ENCODE data around the gene MS4A12. TPM values are rescaled to one million over a fixed set of nuclear protein-coding genes. Genes with fewer than 3 reads are reported as not detected.
"Not testable (repeated sequence)": the region's sequence is repeated elsewhere in the genome, so short reads cannot be mapped to it uniquely, and the experiment has no call there.

MS4A12 gene
- total RNA-seq, 1 donor from 2014 or later, result not detected

DNA sequence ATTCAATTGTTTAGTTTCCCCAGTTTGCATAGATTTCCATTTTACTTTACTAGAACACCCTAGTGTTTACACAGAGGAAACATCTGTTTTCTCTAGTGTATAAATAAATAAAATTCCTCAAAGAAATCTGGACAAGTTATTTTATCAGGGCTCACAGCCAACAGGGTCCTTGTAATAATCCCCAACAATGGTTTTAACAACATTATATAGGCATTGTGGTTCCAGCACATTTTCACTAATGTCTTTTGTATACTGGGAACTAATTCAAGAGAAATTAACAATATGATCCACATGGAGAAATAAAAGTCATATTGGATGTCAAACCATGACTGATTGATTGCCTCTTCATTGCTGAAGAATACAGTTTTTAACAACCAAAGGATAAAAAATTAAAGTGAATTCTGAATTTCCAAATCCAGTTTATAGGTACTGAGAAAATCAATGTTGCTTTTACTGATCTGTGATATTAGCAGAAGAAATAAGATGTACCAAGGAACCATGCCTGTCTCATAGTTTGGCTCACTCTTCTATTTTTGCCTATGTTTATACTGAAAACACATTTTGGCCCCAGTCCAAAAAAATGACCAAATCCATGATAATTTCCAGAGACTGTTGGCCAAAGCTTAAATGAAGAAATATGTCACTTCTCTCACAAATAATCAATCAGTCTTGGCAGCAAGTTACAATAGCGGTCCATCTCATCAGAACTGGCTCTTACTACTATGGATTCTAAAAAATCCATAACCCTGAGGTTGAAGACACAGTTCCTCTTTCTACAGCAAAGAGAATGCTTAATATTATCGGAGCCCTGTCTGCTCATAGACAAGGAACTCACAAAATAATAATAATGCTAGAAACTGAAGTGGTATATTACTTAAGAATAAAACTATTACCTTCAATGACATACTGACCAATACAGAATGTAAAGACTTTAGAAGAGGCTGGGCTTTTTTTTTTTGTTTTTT is 21.2 kb downstream of the MS4A12 start:
- no peak for ATAC-seq

DNA sequence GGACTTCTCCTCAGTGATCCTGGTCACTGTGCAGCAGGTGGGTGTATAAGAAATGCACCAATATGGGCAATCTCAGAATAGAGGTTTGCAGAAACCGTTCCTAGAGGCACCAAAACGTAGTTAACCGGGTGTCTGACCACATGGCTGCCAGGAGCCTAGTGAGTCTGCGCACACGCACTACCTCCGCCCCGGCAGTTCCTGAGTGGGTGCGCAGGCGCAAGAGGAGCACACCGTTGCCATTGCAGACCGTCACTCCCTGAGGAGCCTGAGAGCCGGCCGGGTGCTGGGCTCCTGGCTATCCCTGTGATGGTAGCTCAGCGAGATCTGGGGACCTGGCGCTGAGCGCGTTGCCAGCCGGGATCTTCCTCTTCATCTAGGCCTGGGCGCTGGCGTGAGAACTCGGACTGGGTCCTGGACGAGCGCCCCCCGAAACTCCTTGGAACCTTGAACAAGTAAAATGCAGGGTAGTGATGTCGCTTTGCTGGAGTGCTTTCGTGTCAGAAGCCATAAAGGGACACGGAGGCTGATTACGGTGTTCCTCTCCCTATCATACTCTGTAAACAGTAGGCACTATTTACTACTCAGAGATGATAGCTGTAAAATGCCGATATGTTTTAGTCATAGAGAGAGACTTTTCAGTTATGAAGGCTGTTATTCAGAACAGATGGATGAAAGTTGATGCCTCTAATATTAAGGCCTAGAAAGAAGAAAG is 22.7 kb downstream of the MS4A12 start, which contains the start of gene MS4A13:
Gene MS4A13, plus strand, starts transcription at position 249 of the 712 bp plus-strand sequence. CDS start 2,692 bp downstream, outside the sequence.
- ATAC-seq, result no peak

DNA sequence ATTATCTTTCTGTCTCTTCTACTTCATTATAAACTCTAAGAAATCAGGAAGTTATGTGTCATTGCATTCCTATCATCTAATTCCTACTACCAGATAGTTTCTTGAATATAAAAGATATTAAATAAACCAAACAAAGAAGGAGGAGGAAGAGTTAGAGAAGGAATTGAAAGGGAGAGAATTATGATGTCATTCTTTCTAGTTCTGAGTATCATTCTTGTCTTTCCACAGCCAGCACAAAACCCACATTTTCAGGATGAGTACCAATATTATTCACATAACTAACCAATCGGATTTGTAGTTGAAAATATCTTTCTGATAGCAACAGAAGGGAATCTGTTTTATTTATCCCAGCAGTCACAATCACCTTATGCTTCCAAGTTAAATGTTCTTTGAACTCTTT is 35.9 kb downstream of the MS4A12 start:
- no peak for ATAC-seq

DNA sequence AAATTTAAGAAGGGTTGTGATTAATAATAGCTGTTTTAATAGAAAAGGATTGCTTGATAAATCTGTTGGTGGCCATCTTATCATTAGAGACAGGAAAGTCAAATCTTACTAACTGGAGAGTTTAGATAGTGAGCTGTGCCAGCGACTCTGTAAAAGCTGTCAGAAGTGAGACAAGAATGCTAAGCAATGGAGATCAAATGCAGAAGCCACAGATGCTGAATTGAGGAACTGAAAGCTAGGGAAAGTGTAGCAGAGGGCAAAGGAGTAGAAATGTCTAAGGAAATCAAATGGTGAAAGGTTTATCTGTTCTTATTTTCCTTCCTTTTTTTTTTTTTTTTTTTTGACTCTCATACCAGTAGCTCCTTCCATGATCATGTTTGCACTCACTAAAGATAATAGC is 36.4 kb downstream of the MS4A12 start:
- ATAC-seq, result no peak

DNA sequence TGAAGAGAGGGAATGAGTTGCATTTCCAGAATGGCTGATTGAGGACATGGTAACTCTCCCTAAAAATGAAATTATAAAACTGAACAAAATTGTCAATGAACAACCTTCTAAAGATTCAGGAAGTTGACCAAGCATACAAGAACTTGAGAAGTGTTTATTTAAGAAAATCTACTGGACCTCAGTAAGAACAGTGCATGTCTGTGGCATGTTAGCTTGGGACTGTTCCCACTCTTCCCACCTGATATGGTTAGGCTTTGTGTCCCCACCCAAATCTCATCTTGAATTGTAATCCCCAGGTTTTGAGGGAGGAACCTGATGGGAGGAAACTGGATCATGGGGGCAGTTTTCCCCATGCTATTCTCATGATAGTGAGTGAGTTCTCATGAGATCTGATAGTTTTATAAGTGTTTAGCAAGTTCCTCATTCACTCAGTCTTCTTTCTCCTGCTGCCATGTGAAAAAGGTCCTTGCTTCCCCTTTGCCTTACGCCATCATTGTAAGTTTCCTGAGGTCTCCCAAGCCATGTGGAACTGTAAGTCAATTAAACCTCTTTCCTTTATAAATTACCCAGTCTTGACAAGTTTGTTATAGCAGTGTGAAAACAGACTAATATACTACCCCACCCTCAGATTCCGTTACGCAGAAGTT is 38.0 kb downstream of the MS4A12 start:
- no peak for ATAC-seq

DNA sequence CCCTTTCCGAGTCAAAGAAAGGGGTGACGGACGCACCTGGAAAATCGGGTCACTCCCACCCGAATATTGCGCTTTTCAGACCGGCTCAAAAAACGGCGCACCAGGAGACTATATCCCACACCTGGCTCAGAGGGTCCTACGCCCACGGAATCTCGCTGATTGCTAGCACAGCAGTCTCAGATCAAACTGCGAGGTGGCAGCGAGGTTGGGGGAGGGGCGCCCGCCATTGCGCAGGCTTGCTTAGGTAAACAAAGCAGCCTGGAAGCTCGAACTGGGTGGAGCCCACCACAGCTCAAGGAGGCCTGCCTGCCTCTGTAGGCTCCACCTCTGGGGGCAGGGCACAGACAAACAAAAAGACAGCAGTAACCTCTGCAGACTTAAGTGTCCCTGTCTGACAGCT is 39.8 kb downstream of the MS4A12 start:
- not testable (repeated sequence) for ATAC-seq

DNA sequence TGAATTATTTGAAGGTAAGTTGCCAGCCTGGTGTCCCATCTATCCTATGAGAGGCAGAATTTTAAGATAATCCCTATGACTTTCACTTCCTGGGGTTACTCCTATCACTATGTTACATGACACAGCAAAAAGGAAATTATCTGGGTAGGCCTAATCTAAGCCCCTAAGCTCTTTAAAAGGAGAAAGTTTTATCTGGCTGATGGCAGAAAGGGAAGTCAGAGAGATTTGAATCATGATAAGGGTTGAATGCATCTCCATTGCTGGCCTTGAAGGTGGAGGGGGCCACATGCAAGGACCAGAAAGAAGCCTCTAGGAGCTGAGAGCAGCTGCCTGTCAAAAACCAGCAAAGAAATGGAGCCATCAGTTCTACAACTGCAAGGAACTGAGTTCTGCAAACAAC is 46.0 kb downstream of the MS4A12 start:
- not testable (repeated sequence) for ATAC-seq

DNA sequence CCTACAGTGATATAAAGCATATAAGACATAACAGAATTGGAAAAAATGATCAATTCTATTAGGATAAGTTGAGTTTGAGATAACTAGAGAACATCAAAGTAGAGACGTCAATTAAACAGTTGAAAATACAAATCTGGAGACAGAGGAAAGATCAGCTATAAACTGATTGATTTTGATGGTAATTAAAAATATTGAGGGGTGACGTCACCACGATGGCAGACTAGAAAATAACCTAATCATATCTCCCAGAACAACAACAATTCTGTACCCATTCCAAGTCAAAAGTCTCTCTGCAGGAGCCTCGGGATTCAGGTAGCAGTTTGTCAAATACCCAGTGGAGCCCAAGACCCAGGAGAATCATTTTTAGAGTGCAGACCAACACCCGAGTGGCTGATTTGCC is 51.5 kb downstream of the MS4A12 start:
- no peak for ATAC-seq

Other genes with a start within 250 kb of the MS4A12 start
- gene MS4A4E, start 249.6 kb upstream of the MS4A12 start, total RNA-seq, result 0.64 TPM
- gene MS4A4A, start 212.1 kb upstream of the MS4A12 start, total RNA-seq, result 0.24 TPM
- not detected for gene MS4A6E, start 165.5 kb upstream of the MS4A12 start, total RNA-seq
- 1.4 TPM for gene MS4A7, start 114.2 kb upstream of the MS4A12 start, total RNA-seq
- 0.08 TPM for gene MS4A14, start 96.3 kb upstream of the MS4A12 start, total RNA-seq
- not detected for gene MS4A5, start 63.2 kb upstream of the MS4A12 start, total RNA-seq
- gene MS4A1, start 36.9 kb upstream of the MS4A12 start, total RNA-seq, result 2.9 TPM
- gene MS4A13, start 22.6 kb downstream of the MS4A12 start, total RNA-seq, result not detected
- not detected for gene MS4A8, start 206.8 kb downstream of the MS4A12 start, total RNA-seq
- not detected for gene MS4A18, start 231.9 kb downstream of the MS4A12 start, total RNA-seq